HL-60 (cell line): Measurements from ENCODE around the gene PTBP1.

Experiments used
- DNase-seq, 2 experiments: peaks; one replicate each; pipeline ENCODE4 v3.0.0-alpha.2; 2010 to 2020; ENCODE audit warnings: low read depth in 1 of 2, low spot score in 1 of 2
- H3K27ac ChIP-seq: fragments of 250-450 bp; sonication (Bioruptor Pico); replicated peaks from 2 replicates; pipeline ENCODE4 v1.5.1; 2020; ENCODE audit warnings: mild to moderate bottlenecking, moderate library complexity
- H3K27me3 ChIP-seq: fragments of 250-450 bp; sonication (Bioruptor Pico); 2 replicates; pipeline ENCODE4 v1.5.1; 2021; ENCODE audit warnings: mild to moderate bottlenecking, moderate library complexity; ENCODE audit not compliant: insufficient read depth, poor library complexity, severe bottlenecking
- H3K4me3 ChIP-seq: replicated peaks from 2 replicates; pipeline ENCODE4 v1.5.1; 2011; ENCODE audit warnings: mild to moderate bottlenecking, control low read depth, low read length; ENCODE audit not compliant: insufficient read depth
- CTCF ChIP-seq: IDR thresholded peaks from one replicate; pipeline ENCODE4 v1.5.1; 2011; ENCODE audit warnings: low read length, control low read depth, inconsistent platforms; ENCODE audit not compliant: insufficient read depth
- GABPA ChIP-seq: IDR thresholded peaks from 2 replicates; pipeline ENCODE4 v1.6.1; 2012; ENCODE audit warnings: low read depth
- POLR2AphosphoS5 ChIP-seq: IDR thresholded peaks from 2 replicates; pipeline ENCODE4 v1.6.1; 2012; ENCODE audit warnings: low read depth
- REST ChIP-seq: IDR thresholded peaks from 2 replicates; pipeline ENCODE4 v1.6.1; 2012; ENCODE audit warnings: low read depth; ENCODE audit not compliant: insufficient replicate concordance
- SPI1 ChIP-seq: IDR thresholded peaks from 2 replicates; pipeline ENCODE4 v1.6.1; 2012; ENCODE audit warnings: low read depth, mild to moderate bottlenecking, borderline replicate concordance

Gene PTBP1

GRCh38 chr19:782878-783668 lies 14.2 kb upstream of the PTBP1 start:
- TF ChIP-seq REST (no peak), SPI1 (no peak), CTCF (no peak), GABPA (no peak), POLR2AphosphoS5 (no peak)
- no peaks in the 10 kb centered on the region for H3K27me3 ChIP-seq
- no peak overlapping the region for H3K4me3 ChIP-seq
- no peak overlapping the region for H3K27ac ChIP-seq
- DNase-seq: no peak

GRCh38 chr19:784541-784940 lies 12.7 kb upstream of the PTBP1 start:
- no peak overlapping the region for H3K4me3 ChIP-seq
- no peak for TF ChIP-seq CTCF
- no peak for TF ChIP-seq POLR2AphosphoS5
- no peak for TF ChIP-seq REST
- no peak for TF ChIP-seq SPI1
- TF ChIP-seq GABPA: no peak
- no peaks in the 10 kb centered on the region for H3K27me3 ChIP-seq
- DNase-seq: no peak
- H3K27ac ChIP-seq: no peak overlapping the region

- Histone ChIP-seq H3K4me3 (no peak overlapping the region), H3K27ac (no peak overlapping the region), H3K27me3 (no peaks in the 10 kb centered on the region)
- no peak for DNase-seq
- TF ChIP-seq REST (no peak), SPI1 (no peak), GABPA (no peak), POLR2AphosphoS5 (no peak), CTCF (no peak)
Observed at GRCh38 chr19:787536-787935, 9.7 kb upstream of the PTBP1 start.
